Measurements from ENCODE around the gene TNFRSF1B. TPM values are rescaled to one million over a fixed set of nuclear protein-coding genes. Genes with fewer than 3 reads are reported as not detected.
A peak's percentile ranks its signal among the peaks of the same experiment; 100 is the strongest.

The TNFRSF1B gene
- total and polyA plus RNA-seq, 9 of the 15 experiments (the other 6 are each of a cell fraction or from before 2014, with no cell fraction given), result 8.8 to 91.3 (median 36.0) TPM

DNA sequence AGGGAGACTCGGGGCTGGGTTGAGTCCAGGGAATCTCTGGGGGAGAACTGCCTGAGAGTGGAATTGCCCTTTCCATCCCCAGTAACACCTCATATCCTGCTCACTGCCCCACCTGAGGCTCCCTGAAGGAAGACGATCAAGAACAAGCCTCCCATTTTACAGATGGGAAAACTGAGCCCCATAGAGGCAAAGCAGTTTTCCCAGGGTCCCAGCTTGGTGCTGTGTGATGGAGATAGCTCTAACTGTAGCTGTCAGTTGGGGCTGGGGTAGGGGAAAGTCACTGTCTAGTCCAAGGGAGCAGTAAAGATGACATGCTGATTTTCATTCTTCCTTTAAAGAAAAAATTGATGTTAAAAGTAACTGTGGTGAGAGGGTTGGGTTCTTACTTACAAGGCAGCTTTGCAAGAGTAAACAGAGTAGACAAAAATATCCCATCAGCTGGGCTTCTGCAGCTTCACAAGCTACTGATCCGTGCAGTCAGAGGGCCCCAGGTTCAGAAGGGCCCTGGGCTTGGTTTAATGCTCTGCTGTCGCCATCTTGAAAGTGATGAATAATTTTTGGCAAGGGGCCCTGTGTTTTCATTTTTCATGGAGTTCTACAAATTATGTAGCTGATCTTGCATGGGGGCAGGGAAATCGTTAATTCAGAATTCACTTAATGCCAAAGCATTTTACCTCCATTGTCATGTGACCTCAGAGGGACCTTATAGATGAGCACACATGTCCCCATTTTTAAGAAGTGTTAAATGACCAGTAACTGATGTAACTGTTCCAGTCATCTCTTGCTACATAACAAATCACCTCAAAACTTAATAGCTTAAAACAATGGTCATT is 17.6 kb upstream of the TNFRSF1B start (continued):
- TF ChIP-seq, protein P1, sequence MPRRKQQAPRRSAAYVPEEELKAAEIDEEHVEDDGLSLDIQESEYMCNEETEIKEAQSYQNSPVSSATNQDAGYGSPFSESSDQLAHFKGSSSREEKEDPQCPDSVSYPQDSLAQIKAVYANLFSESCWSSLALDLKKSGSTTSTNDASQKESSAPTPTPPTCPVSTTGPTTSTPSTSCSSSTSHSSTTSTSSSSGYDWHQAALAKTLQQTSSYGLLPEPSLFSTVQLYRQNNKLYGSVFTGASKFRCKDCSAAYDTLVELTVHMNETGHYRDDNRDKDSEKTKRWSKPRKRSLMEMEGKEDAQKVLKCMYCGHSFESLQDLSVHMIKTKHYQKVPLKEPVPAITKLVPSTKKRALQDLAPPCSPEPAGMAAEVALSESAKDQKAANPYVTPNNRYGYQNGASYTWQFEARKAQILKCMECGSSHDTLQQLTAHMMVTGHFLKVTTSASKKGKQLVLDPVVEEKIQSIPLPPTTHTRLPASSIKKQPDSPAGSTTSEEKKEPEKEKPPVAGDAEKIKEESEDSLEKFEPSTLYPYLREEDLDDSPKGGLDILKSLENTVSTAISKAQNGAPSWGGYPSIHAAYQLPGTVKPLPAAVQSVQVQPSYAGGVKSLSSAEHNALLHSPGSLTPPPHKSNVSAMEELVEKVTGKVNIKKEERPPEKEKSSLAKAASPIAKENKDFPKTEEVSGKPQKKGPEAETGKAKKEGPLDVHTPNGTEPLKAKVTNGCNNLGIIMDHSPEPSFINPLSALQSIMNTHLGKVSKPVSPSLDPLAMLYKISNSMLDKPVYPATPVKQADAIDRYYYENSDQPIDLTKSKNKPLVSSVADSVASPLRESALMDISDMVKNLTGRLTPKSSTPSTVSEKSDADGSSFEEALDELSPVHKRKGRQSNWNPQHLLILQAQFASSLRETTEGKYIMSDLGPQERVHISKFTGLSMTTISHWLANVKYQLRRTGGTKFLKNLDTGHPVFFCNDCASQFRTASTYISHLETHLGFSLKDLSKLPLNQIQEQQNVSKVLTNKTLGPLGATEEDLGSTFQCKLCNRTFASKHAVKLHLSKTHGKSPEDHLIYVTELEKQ (CRISPR knock-in tag; IDR thresholded peaks at IDR 0.05), result no peak
- TF ChIP-seq, protein P2, sequence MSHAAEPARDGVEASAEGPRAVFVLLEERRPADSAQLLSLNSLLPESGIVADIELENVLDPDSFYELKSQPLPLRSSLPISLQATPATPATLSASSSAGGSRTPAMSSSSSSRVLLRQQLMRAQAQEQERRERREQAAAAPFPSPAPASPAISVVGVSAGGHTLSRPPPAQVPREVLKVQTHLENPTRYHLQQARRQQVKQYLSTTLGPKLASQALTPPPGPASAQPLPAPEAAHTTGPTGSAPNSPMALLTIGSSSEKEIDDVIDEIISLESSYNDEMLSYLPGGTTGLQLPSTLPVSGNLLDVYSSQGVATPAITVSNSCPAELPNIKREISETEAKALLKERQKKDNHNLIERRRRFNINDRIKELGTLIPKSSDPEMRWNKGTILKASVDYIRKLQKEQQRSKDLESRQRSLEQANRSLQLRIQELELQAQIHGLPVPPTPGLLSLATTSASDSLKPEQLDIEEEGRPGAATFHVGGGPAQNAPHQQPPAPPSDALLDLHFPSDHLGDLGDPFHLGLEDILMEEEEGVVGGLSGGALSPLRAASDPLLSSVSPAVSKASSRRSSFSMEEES (CRISPR knock-in tag; IDR thresholded peaks at IDR 0.05), result peak; percentile 79
- TF ChIP-seq FOXK1 (CRISPR knock-in tag; IDR thresholded peaks at IDR 0.05; ENCODE audit: borderline replicate concordance) (0 out of 2 replicates have a peak, but pooled peaks have one; percentile 41), ZNF354B (CRISPR knock-in tag; IDR thresholded peaks at IDR 0.05) (no peak), HDAC2 (IDR thresholded peaks at IDR 0.05) (peak; percentile 90; the same call in 1 of the 2 replicates), YY1 (IDR thresholded peaks at IDR 0.05; ENCODE audit: borderline replicate concordance in 1 of 3, control insufficient read depth in 1 of 3, extremely low read depth in 1 of 3, insufficient read depth in 3 of 3, insufficient read length in 1 of 3, insufficient replicate concordance in 2 of 3, low read depth in 1 of 3, low read length in 2 of 3) (peak in 2 of 3 experiments; percentile 9 to 56), TAF15 (IDR thresholded peaks at IDR 0.05; ENCODE audit: low read depth, low read length) (no peak), ZFP36 (IDR thresholded peaks at IDR 0.05; ENCODE audit: low read depth, low read length, partially characterized antibody) (no peak), RCOR1 (IDR thresholded peaks at IDR 0.05; ENCODE audit: borderline replicate concordance in 1 of 2, low read depth in 2 of 2, low read length in 2 of 2) (peak in 1 of 2 experiments; percentile 76; a peak in 3 of 4 replicates), PHF20 (IDR thresholded peaks at IDR 0.05; ENCODE audit: partially characterized antibody) (peak; percentile 71), GMEB1 (CRISPR knock-in tag; IDR thresholded peaks at IDR 0.05) (no peak), ZNF589 (CRISPR knock-in tag; IDR thresholded peaks at IDR 0.05; ENCODE audit: low read depth) (no peak), NFE2L1 (tag; IDR thresholded peaks at IDR 0.05; ENCODE audit: borderline replicate concordance, low read depth) (no peak), CHCHD3 (CRISPR knock-in tag; IDR thresholded peaks at IDR 0.05) (no peak), KDM1A (IDR thresholded peaks at IDR 0.05) (peak; percentile 89 to 95), ZNF311 (CRISPR knock-in tag; IDR thresholded peaks at IDR 0.05) (no peak), SMARCA5 (IDR thresholded peaks at IDR 0.05) (peak; percentile 93), ZNF232 (CRISPR knock-in tag; IDR thresholded peaks at IDR 0.05) (no peak)
- TF ChIP-seq, protein P3, sequence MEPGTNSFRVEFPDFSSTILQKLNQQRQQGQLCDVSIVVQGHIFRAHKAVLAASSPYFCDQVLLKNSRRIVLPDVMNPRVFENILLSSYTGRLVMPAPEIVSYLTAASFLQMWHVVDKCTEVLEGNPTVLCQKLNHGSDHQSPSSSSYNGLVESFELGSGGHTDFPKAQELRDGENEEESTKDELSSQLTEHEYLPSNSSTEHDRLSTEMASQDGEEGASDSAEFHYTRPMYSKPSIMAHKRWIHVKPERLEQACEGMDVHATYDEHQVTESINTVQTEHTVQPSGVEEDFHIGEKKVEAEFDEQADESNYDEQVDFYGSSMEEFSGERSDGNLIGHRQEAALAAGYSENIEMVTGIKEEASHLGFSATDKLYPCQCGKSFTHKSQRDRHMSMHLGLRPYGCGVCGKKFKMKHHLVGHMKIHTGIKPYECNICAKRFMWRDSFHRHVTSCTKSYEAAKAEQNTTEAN (CRISPR knock-in tag; IDR thresholded peaks at IDR 0.05), result peak; percentile 47; the same call in 1 of the 2 replicates
